HepG2 (cell line): ENCODE data around the gene C1RL. TPM values are rescaled to one million over a fixed set of nuclear protein-coding genes. Genes with fewer than 3 reads are reported as not detected.

Experiments used
- polyA plus RNA-seq, 8 experiments: library from polyadenylated mRNA; depleted of rRNA in 3 of 8; stranded (reverse) in 7 of 8; unstranded in 1 of 8; fragments of >200 nt; fragmentation: Illumina TruSeq in 4 of 8; extraction: Trizol in 4 of 8; gene quantifications; 2 replicates each; pipeline versions ENCODE4 v1.2.1 to v1.2.3, GENCODE V29; 2011 to 2016; ENCODE audit warnings: low read depth in 4 of 8, missing spikeins in 1 of 8, mixed read lengths in 1 of 8; ENCODE audit not compliant: insufficient read depth in 1 of 8
- small RNA-seq, 3 experiments: library from RNA; depleted of rRNA; stranded (forward); fragments of <200 nt; gene quantifications; one replicate each; pipeline ENCODE3, GENCODE V24; 2012; ENCODE audit warnings: low read depth in 2 of 3, low replicate concordance in 1 of 3; ENCODE audit not compliant: insufficient read length in 3 of 3, insufficient read depth in 2 of 3
- total RNA-seq, 5 experiments: library from RNA; depleted of rRNA; stranded (reverse); fragments of >200 nt; fragmentation: Illumina TruSeq; extraction: Trizol; gene quantifications; 2 replicates each; pipeline ENCODE4 v1.2.3, GENCODE V29; 2016; ENCODE audit warnings: low read depth in 1 of 5

Gene C1RL
- total and polyA plus RNA-seq, 2 of the 13 experiments (the other 11 are each of a cell fraction or from before 2014, with no cell fraction given) = 28.9 to 53.1 TPM

Small RNA genes within 50 kb of the gene (small RNA-seq; reads per million reads assigned to genes)
- 0 reads per million in 3 experiments for gene RNU6-485P

Other genes with a start within 250 kb of the C1RL start
- 945 and 1,237 TPM in 2 replicates for gene TPI1, start 241.7 kb downstream of the C1RL start, total RNA-seq (2016; rRNA removed; fragmentation: Illumina TruSeq; extraction: Trizol)
- 2,303 and 2,535 TPM in 2 replicates for gene TPI1, start 241.7 kb downstream of the C1RL start, polyA plus RNA-seq (2011; rRNA removed)
- 4.0 and 6.2 TPM in 2 replicates for gene SPSB2, start 235.9 kb downstream of the C1RL start, total RNA-seq (2016; rRNA removed; fragmentation: Illumina TruSeq; extraction: Trizol)
- 1.9 and 2.0 TPM in 2 replicates for gene SPSB2, start 235.9 kb downstream of the C1RL start, polyA plus RNA-seq (2011; rRNA removed)
- gene LRRC23, start 204.4 kb downstream of the C1RL start, total RNA-seq (2016; rRNA removed; fragmentation: Illumina TruSeq; extraction: Trizol) = 6.0 and 6.7 TPM in 2 replicates
- 6.2 and 7.8 TPM in 2 replicates for gene LRRC23, start 204.4 kb downstream of the C1RL start, polyA plus RNA-seq (2011; rRNA removed)
- 15.9 and 19.3 TPM in 2 replicates for gene ENO2, start 194.6 kb downstream of the C1RL start, total RNA-seq (2016; rRNA removed; fragmentation: Illumina TruSeq; extraction: Trizol)
- 136 and 144 TPM in 2 replicates for gene ENO2, start 194.6 kb downstream of the C1RL start, polyA plus RNA-seq (2011; rRNA removed)
- 2.1 TPM in 2 replicates for gene ATN1, start 181.3 kb downstream of the C1RL start, total RNA-seq (2016; rRNA removed; fragmentation: Illumina TruSeq; extraction: Trizol)
- 8.6 and 10.7 TPM in 2 replicates for gene ATN1, start 181.3 kb downstream of the C1RL start, polyA plus RNA-seq (2011; rRNA removed)
- gene RNU7-1, start 165.4 kb downstream of the C1RL start, total RNA-seq (2016; rRNA removed; fragmentation: Illumina TruSeq; extraction: Trizol) = not detected in 2 replicates
- gene RNU7-1, start 165.4 kb downstream of the C1RL start, polyA plus RNA-seq (2011; rRNA removed) = not detected in 2 replicates
- gene C12orf57, start 165.2 kb downstream of the C1RL start, total RNA-seq (2016; rRNA removed; fragmentation: Illumina TruSeq; extraction: Trizol) = 84.0 and 89.7 TPM in 2 replicates
- gene C12orf57, start 165.2 kb downstream of the C1RL start, polyA plus RNA-seq (2011; rRNA removed) = 287 and 302 TPM in 2 replicates
- gene PTPN6, start 157.9 kb downstream of the C1RL start, total RNA-seq (2016; rRNA removed; fragmentation: Illumina TruSeq; extraction: Trizol) = 9.5 and 10.6 TPM in 2 replicates
- gene PTPN6, start 157.9 kb downstream of the C1RL start, polyA plus RNA-seq (2011; rRNA removed) = 9.1 and 10.5 TPM in 2 replicates
- 291 and 394 TPM in 2 replicates for gene PHB2, start 138.6 kb downstream of the C1RL start, total RNA-seq (2016; rRNA removed; fragmentation: Illumina TruSeq; extraction: Trizol)
- gene PHB2, start 138.6 kb downstream of the C1RL start, polyA plus RNA-seq (2011; rRNA removed) = 425 and 468 TPM in 2 replicates
- gene EMG1, start 138.3 kb downstream of the C1RL start, total RNA-seq (2016; rRNA removed; fragmentation: Illumina TruSeq; extraction: Trizol) = 130 and 190 TPM in 2 replicates
- 57.7 and 76.3 TPM in 2 replicates for gene EMG1, start 138.3 kb downstream of the C1RL start, polyA plus RNA-seq (2011; rRNA removed)
- gene LPCAT3, start 90.7 kb downstream of the C1RL start, total RNA-seq (2016; rRNA removed; fragmentation: Illumina TruSeq; extraction: Trizol) = 22.1 and 44.5 TPM in 2 replicates
- gene LPCAT3, start 90.7 kb downstream of the C1RL start, polyA plus RNA-seq (2011; rRNA removed) = 62.7 and 64.3 TPM in 2 replicates
- 8.2 and 18.2 TPM in 2 replicates for gene C1S, start 48.5 kb downstream of the C1RL start, total RNA-seq (2016; rRNA removed; fragmentation: Illumina TruSeq; extraction: Trizol)
- 14.5 and 23.3 TPM in 2 replicates for gene C1S, start 48.5 kb downstream of the C1RL start, polyA plus RNA-seq (2011; rRNA removed)
- 1.7 and 3.5 TPM in 2 replicates for gene C1R, start 16.8 kb downstream of the C1RL start, total RNA-seq (2016; rRNA removed; fragmentation: Illumina TruSeq; extraction: Trizol)
- gene C1R, start 16.8 kb downstream of the C1RL start, polyA plus RNA-seq (2011; rRNA removed) = 6.5 and 11.2 TPM in 2 replicates
- gene RBP5, start 19.7 kb upstream of the C1RL start, total RNA-seq (2016; rRNA removed; fragmentation: Illumina TruSeq; extraction: Trizol) = 19.8 and 21.4 TPM in 2 replicates
- gene RBP5, start 19.7 kb upstream of the C1RL start, polyA plus RNA-seq (2011; rRNA removed) = 13.8 and 17.5 TPM in 2 replicates
- 10.8 and 26.2 TPM in 2 replicates for gene CLSTN3, start 21.2 kb upstream of the C1RL start, total RNA-seq (2016; rRNA removed; fragmentation: Illumina TruSeq; extraction: Trizol)
- 94.1 and 118 TPM in 2 replicates for gene CLSTN3, start 21.2 kb upstream of the C1RL start, polyA plus RNA-seq (2011; rRNA removed)
- 29.0 and 35.2 TPM in 2 replicates for gene PEX5, start 80.5 kb upstream of the C1RL start, total RNA-seq (2016; rRNA removed; fragmentation: Illumina TruSeq; extraction: Trizol)
- 16.4 and 17.4 TPM in 2 replicates for gene PEX5, start 80.5 kb upstream of the C1RL start, polyA plus RNA-seq (2011; rRNA removed)
- gene ACSM4, start 194.9 kb upstream of the C1RL start, total RNA-seq (2016; rRNA removed; fragmentation: Illumina TruSeq; extraction: Trizol) = not detected in 2 replicates
- not detected in 2 replicates for gene ACSM4, start 194.9 kb upstream of the C1RL start, polyA plus RNA-seq (2011; rRNA removed)